Vagina (tissue), 2 donors: ENCODE measurements around the gene RGL4. TPM values are rescaled to one million over a fixed set of nuclear protein-coding genes. Genes with fewer than 3 reads are reported as not detected.

Experiments used
- DNase-seq, 2 donors: peaks; one replicate each; pipeline ENCODE4 v3.0.0-alpha.2; 2017; ENCODE audit errors: extremely low spot score in 2 of 2
- H3K27ac ChIP-seq: fragments of 200-600 bp; sonication (generic); one replicate; pipeline ENCODE4 v1.5.1; 2019
- H3K27me3 ChIP-seq: fragments of 200-600 bp; sonication (generic); one replicate; pipeline ENCODE4 v1.5.1; 2019
- H3K36me3 ChIP-seq, 2 donors: fragments of 200-600 bp; sonication (generic); one replicate each; pipeline ENCODE4 v1.5.1; 2017 to 2019
- H3K4me1 ChIP-seq: fragments of 200-600 bp; sonication (generic); one replicate; pipeline ENCODE4 v1.5.1; 2019
- H3K4me3 ChIP-seq, 2 donors: fragments of 200-600 bp; sonication (generic); 1 replicate in 1 of 2; 2 replicates in 1 of 2; pipeline ENCODE4 v1.5.1; 2016 to 2019
- H3K9me3 ChIP-seq: fragments of 200-600 bp; sonication (generic); one replicate; pipeline ENCODE4 v1.5.1; 2019
- CTCF ChIP-seq, 3 experiments: fragments of 450-650 bp in 2 of 3; fragments of 200-600 bp in 1 of 3; sonication (generic) in 1 of 3; IDR thresholded peaks; one replicate each; pipeline ENCODE4 v1.5.1; 2017 to 2019; ENCODE audit warnings: antibody characterized with exemption in 3 of 3, mild to moderate bottlenecking in 2 of 3, moderate library complexity in 2 of 3
- POLR2A ChIP-seq, 2 donors: fragments of 450-650 bp; IDR thresholded peaks; one replicate each; pipeline ENCODE4 v1.6.1; 2017; ENCODE audit warnings: antibody characterized with exemption in 2 of 2, mild to moderate bottlenecking in 2 of 2, moderate library complexity in 2 of 2
- POLR2AphosphoS5 ChIP-seq, 2 donors: sonication (generic); formaldehyde crosslinking; IDR thresholded peaks; one replicate each; pipeline ENCODE4 v1.9.0; 2017; ENCODE audit warnings: antibody characterized with exemption in 2 of 2, mild to moderate bottlenecking in 2 of 2, low read depth in 1 of 2; ENCODE audit not compliant: insufficient read depth in 1 of 2
- intact Hi-C: fragments of 100-400 bp; cut with DNase I; formaldehyde crosslinking; loops from one replicate; pipeline ENCODE4 v1.15.1; 2023
- total RNA-seq: library from RNA; depleted of rRNA; stranded (reverse); fragments of >200 nt; gene quantifications from one replicate; pipeline ENCODE4 v1.2.3, GENCODE V29; 2016

Gene RGL4
- total RNA-seq, 1 donor from 2014 or later = not detected

- Histone ChIP-seq H3K27me3 (no peaks in the 10 kb centered on the region), H3K27ac (no peak overlapping the region), H3K36me3 (peaks cover 0 to 35% of the 10 kb centered on the region in 2 donors), H3K4me1 (peaks cover 15% of the 10 kb centered on the region), H3K9me3 (no peaks in the 10 kb centered on the region), H3K4me3 (peak overlapping the region; percentile 77 to 95)
- TF ChIP-seq POLR2AphosphoS5 (IDR thresholded peaks at IDR 0.05; ENCODE audit: insufficient read depth in 1 of 2, low read depth in 1 of 2) (no peak), POLR2A (IDR thresholded peaks at IDR 0.05) (no peak), CTCF (IDR thresholded peaks at IDR 0.05) (no peak)
- no peak for DNase-seq
- intact Hi-C loops = no loop called here
Observed at GRCh38 chr22:23715806-23716375, 25.1 kb downstream of the RGL4 start.

GRCh38 chr22:23716811-23717801, 26.3 kb downstream of the RGL4 start:
- Histone ChIP-seq H3K4me1 (peaks cover 15% of the 10 kb centered on the region), H3K27ac (peak overlapping the region; percentile 70), H3K9me3 (no peaks in the 10 kb centered on the region), H3K4me3 (peak overlapping the region; percentile 77 to 95), H3K36me3 (peaks cover 0 to 23% of the 10 kb centered on the region in 2 donors), H3K27me3 (no peaks in the 10 kb centered on the region)
- TF ChIP-seq POLR2AphosphoS5 (IDR thresholded peaks at IDR 0.05; ENCODE audit: insufficient read depth in 1 of 2, low read depth in 1 of 2) = peak; percentile 92
- peak in 1 of 2 donors; percentile 57 for TF ChIP-seq POLR2A (IDR thresholded peaks at IDR 0.05)
- TF ChIP-seq CTCF (IDR thresholded peaks at IDR 0.05) = no peak
- no peak for DNase-seq
- intact Hi-C loops = no loop called here

- no peak overlapping the region for H3K4me3 ChIP-seq
- peaks cover 15% of the 10 kb centered on the region for H3K4me1 ChIP-seq
- TF ChIP-seq POLR2A (IDR thresholded peaks at IDR 0.05) = no peak
- TF ChIP-seq CTCF (IDR thresholded peaks at IDR 0.05) = no peak
- TF ChIP-seq POLR2AphosphoS5 (IDR thresholded peaks at IDR 0.05; ENCODE audit: insufficient read depth in 1 of 2, low read depth in 1 of 2) = no peak
- H3K9me3 ChIP-seq = no peaks in the 10 kb centered on the region
- H3K36me3 ChIP-seq = peaks cover 0 to 16% of the 10 kb centered on the region in 2 donors
- no peak for DNase-seq
- no peak overlapping the region for H3K27ac ChIP-seq
- intact Hi-C loops = no loop called here
- H3K27me3 ChIP-seq = no peaks in the 10 kb centered on the region
Observed at GRCh38 chr22:23718371-23719165, 27.8 kb downstream of the RGL4 start.

GRCh38 chr22:23720855-23721254, 30.0 kb downstream of the RGL4 start:
- TF ChIP-seq CTCF (IDR thresholded peaks at IDR 0.05) = no peak
- no peak for TF ChIP-seq POLR2AphosphoS5 (IDR thresholded peaks at IDR 0.05; ENCODE audit: insufficient read depth in 1 of 2, low read depth in 1 of 2)
- TF ChIP-seq POLR2A (IDR thresholded peaks at IDR 0.05) = no peak
- no peaks in the 10 kb centered on the region for H3K36me3 ChIP-seq
- H3K9me3 ChIP-seq = no peaks in the 10 kb centered on the region
- intact Hi-C loops = no loop called here
- no peak overlapping the region for H3K4me3 ChIP-seq
- DNase-seq = no peak
- peaks cover 14% of the 10 kb centered on the region for H3K4me1 ChIP-seq
- H3K27me3 ChIP-seq = no peaks in the 10 kb centered on the region
- no peak overlapping the region for H3K27ac ChIP-seq
